ENCODE results near the gene LRRC25.
"Not testable (repeated sequence)": the region's sequence is repeated elsewhere in the genome, so short reads cannot be mapped to it uniquely, and the experiment has no call there.

- TF ChIP-seq ZNF384 (IDR thresholded peaks at IDR 0.05); LEF1 (IDR thresholded peaks at IDR 0.05; ENCODE audit: borderline replicate concordance); ELF4 (IDR thresholded peaks at IDR 0.05); SP1 (IDR thresholded peaks at IDR 0.05); FOXK2 (IDR thresholded peaks at IDR 0.05); FOXM1 (IDR thresholded peaks at IDR 0.05; ENCODE audit: borderline replicate concordance); CTBP1 (IDR thresholded peaks at IDR 0.05; ENCODE audit: borderline replicate concordance); NFRKB (IDR thresholded peaks at IDR 0.05): not testable (repeated sequence)
These were observed 42.7 kb downstream of the LRRC25 start for GRCh38 chr19:18354743-18355142.
